PC-3 (cell line): ENCODE measurements around the gene P2RX1.

Experiments used
- EZH2 ChIP-seq: fragments of 300-600 bp; sonication (generic); IDR thresholded peaks from one replicate; pipeline ENCODE4 v1.6.1; 2017; ENCODE audit warnings: antibody characterized with exemption, mild to moderate bottlenecking, low read length; ENCODE audit not compliant: unreplicated experiment
- EZH2phosphoT487 ChIP-seq: fragments of 300-600 bp; sonication (generic); IDR thresholded peaks from 2 replicates; pipeline ENCODE4 v1.6.1; 2018; ENCODE audit warnings: mild to moderate bottlenecking, antibody characterized with exemption, low read length, borderline replicate concordance
- TF ChIP-seq, protein P1 (sequence below): fragments of 300-600 bp; sonication (generic); conservative IDR thresholded peaks from 2 replicates; pipeline ENCODE4 v1.5.1; 2017; ENCODE audit warnings: antibody characterized with exemption, low read depth, mild to moderate bottlenecking, low read length

DNA sequence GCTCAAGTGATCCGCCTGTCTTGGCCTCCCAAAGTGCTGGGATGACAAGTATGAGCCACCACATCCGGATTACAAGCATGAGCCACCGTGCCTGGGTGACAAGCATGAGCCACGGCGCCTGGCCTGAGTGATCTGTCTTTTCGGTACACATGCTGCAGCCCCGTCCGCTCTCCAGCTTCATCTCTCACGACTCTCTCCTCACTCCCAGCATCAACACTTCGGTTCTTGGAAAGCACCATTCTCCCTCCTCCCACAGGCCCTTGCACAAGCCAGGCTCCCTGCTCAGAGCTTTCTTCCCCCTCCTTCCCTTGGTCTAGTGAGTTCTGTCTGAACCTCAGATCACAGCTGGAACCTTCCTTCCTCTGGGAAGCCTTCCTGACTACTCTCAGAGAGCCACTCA is 63.7 kb downstream of the P2RX1 start:
- TF ChIP-seq, protein P1, sequence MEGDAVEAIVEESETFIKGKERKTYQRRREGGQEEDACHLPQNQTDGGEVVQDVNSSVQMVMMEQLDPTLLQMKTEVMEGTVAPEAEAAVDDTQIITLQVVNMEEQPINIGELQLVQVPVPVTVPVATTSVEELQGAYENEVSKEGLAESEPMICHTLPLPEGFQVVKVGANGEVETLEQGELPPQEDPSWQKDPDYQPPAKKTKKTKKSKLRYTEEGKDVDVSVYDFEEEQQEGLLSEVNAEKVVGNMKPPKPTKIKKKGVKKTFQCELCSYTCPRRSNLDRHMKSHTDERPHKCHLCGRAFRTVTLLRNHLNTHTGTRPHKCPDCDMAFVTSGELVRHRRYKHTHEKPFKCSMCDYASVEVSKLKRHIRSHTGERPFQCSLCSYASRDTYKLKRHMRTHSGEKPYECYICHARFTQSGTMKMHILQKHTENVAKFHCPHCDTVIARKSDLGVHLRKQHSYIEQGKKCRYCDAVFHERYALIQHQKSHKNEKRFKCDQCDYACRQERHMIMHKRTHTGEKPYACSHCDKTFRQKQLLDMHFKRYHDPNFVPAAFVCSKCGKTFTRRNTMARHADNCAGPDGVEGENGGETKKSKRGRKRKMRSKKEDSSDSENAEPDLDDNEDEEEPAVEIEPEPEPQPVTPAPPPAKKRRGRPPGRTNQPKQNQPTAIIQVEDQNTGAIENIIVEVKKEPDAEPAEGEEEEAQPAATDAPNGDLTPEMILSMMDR: no peak
- TF ChIP-seq EZH2 (no peak), EZH2phosphoT487 (no peak)
